ENCODE data around the gene PI4K2A. TPM values are rescaled to one million over a fixed set of nuclear protein-coding genes. Genes with fewer than 3 reads are reported as not detected.
"Not testable (repeated sequence)": the region's sequence is repeated elsewhere in the genome, so short reads cannot be mapped to it uniquely, and the experiment has no call there.

PI4K2A gene
- total RNA-seq, 2 donors from 2014 or later, result 11.2 to 12.1 TPM

GRCh38 chr10:97664282-97664850, 23.9 kb downstream of the PI4K2A start:
- no peak for DNase-seq
- no peak for ATAC-seq
- intact Hi-C loops (cut with DNase I), result no loop called here

GRCh38 chr10:97666992-97667391, 26.5 kb downstream of the PI4K2A start:
- intact Hi-C loops (cut with DNase I), result no loop called here
- no peak for ATAC-seq
- DNase-seq, result no peak

- intact Hi-C loops (cut with DNase I), result no loop called here
- no peak for DNase-seq
- ATAC-seq, result no peak
Measured at GRCh38 chr10:97667463-97667862, 27.0 kb downstream of the PI4K2A start.

- peak in 1 of 2 donors; percentile 39 for ATAC-seq
- no peak for DNase-seq
- intact Hi-C loops (cut with DNase I), result no loop called here
Measured at GRCh38 chr10:97669571-97669970, 29.1 kb downstream of the PI4K2A start.

GRCh38 chr10:97673736-97674525, 33.5 kb downstream of the PI4K2A start:
- DNase-seq (no peak), ATAC-seq (peak; percentile 36 to 68)
- intact Hi-C loops (cut with DNase I), result loop anchor here in 1 of 2 donors (2.0 kb wide), 1 partner anchor 59 kb away; no protein-coding TSS in a partner anchor

GRCh38 chr10:97675222-97675621, 34.8 kb downstream of the PI4K2A start:
- intact Hi-C loops (cut with DNase I), result loop anchor here in 1 of 2 donors (2.0 kb wide), 1 partner anchor 58 kb away; no protein-coding TSS in a partner anchor
- no peak for DNase-seq
- no peak for ATAC-seq

- ATAC-seq, result peak in 1 of 2 donors; percentile 62
- DNase-seq, result peak; percentile 50
- intact Hi-C loops (cut with DNase I), result loop anchor here in 1 of 2 donors (1.0 kb wide), 1 partner anchor 55 kb away; no protein-coding TSS in a partner anchor
Measured at GRCh38 chr10:97676770-97677581, 36.5 kb downstream of the PI4K2A start.

- DNase-seq (no peak), ATAC-seq (no peak)
- intact Hi-C loops (cut with DNase I), result no loop called here
Measured at GRCh38 chr10:97679594-97679993, 39.1 kb downstream of the PI4K2A start.

- no peak for DNase-seq
- ATAC-seq, result no peak
- intact Hi-C loops (cut with DNase I), result no loop called here
Measured at GRCh38 chr10:97682042-97682441, 41.6 kb downstream of the PI4K2A start.

GRCh38 chr10:97683556-97684367, 43.3 kb downstream of the PI4K2A start:
- DNase-seq, result no peak
- no peak for ATAC-seq
- intact Hi-C loops (cut with DNase I), result no loop called here

- DNase-seq; ATAC-seq; intact Hi-C loops (cut with DNase I): not testable (repeated sequence)
Measured at GRCh38 chr10:97684368-97684713, 43.9 kb downstream of the PI4K2A start.

- no peak for ATAC-seq
- no peak for DNase-seq
- intact Hi-C loops (cut with DNase I), result loop anchor here in 1 of 2 donors (5.0 kb wide), 1 partner anchor 447 kb away; the partner anchor contains the start of gene R3HCC1L
Measured at GRCh38 chr10:97684866-97685394, 44.5 kb downstream of the PI4K2A start.

- intact Hi-C loops (cut with DNase I), result loop anchor here in 1 of 2 donors (5.0 kb wide), 1 partner anchor 447 kb away; the partner anchor contains the start of gene R3HCC1L
- ATAC-seq (no peak), DNase-seq (peak; percentile 43)
Measured at GRCh38 chr10:97685395-97685958, 45.0 kb downstream of the PI4K2A start.

- peak; percentile 6 to 11 for ATAC-seq
- intact Hi-C loops (cut with DNase I), result loop anchor here in 1 of 2 donors (5.0 kb wide), 1 partner anchor 446 kb away; the partner anchor contains the start of gene R3HCC1L
- DNase-seq, result no peak
Measured at GRCh38 chr10:97686301-97686961, 46.0 kb downstream of the PI4K2A start.

GRCh38 chr10:97686962-97687784, 46.7 kb downstream of the PI4K2A start, which contains the start of gene AVPI1:
Gene AVPI1 (minus strand): TSS chr10:97687241. CDS start chr10:97679905, 7,336 bp downstream.
- DNase-seq, result peak; percentile 98
- intact Hi-C loops (cut with DNase I), result loop anchor here in 1 of 2 donors (5.0 kb wide), 1 partner anchor 445 kb away; the partner anchor contains the start of gene R3HCC1L
- peak; percentile 95 for ATAC-seq
